GM18517 (cell line): ENCODE data around the gene SCUBE1.

ENCODE experiments used
- ATAC-seq: cut with Tn5 transposase; IDR thresholded peaks from one replicate; pipeline ENCODE4 v1.9.1; 2021; ENCODE audit warnings: mild to moderate bottlenecking, moderate library complexity; ENCODE audit not compliant: unreplicated experiment

Gene SCUBE1

GRCh38 chr22:43181321-43182076, 161.7 kb downstream of the SCUBE1 start:
- no peak for ATAC-seq

GRCh38 chr22:43180670-43181069, 162.5 kb downstream of the SCUBE1 start:
- ATAC-seq: no peak

DNA sequence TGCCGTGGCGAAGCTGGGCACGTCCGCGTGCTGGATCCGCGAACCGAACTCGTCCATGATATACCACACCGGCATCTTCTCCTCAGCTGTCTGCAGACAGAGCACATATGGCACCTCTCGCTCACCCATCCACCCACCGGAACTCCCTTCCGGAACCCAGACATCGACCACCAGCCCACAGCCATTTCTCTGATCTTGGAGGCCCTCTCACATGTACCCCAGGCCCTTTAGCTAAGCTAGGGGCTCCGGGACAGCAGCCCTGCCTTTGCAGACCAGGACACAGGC, 163.3 kb downstream of the SCUBE1 start:
- ATAC-seq: no peak

GRCh38 chr22:43179146-43179910, 163.8 kb downstream of the SCUBE1 start:
- ATAC-seq: no peak

- ATAC-seq: no peak
These were observed 165.7 kb downstream of the SCUBE1 start for GRCh38 chr22:43177479-43177878.

GRCh38 chr22:43176090-43176489, 167.1 kb downstream of the SCUBE1 start:
- no peak for ATAC-seq

GRCh38 chr22:43174941-43175531, 168.1 kb downstream of the SCUBE1 start:
- no peak for ATAC-seq

- ATAC-seq: no peak
These were observed 169.0 kb downstream of the SCUBE1 start for GRCh38 chr22:43173976-43174720.

DNA sequence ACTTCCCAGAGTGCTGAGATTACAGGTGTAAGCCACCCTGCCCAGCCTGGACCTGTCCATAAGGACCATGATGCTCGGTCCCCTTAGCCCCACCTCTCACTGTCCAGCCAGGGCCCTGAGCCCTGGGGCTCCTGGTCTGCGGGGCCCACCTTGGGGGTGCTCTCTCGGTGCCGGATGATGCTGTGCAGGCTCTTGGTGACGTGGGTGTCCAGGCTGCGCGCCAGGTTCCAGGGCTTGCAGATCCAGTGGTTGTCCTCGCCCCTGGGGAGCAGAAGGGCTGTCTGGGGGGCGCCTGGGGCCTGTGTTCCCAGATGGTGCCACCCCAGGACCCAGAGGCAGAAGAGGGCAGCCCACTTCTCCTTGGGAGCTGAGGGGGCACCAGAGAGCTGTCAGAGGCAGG, 169.6 kb downstream of the SCUBE1 start:
- no peak for ATAC-seq

DNA sequence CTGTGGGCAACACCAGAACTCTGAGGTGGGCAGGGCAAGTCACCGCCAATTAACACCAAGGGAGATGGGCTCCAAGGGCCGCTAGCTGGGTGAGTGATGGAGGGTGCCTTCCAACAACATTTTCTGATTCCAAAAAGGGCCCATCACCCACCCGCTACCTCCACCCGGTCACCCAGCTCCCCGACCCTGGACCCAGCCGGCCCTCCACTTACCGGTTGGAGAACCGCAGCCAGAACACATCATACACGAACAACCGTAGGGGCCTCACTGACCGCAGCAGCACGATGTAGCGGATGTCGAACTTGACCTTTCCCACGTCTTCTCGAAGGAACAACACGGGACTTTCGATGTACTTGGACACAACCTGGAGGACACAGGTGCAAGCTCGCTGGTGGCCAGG, 171.0 kb downstream of the SCUBE1 start:
- no peak for ATAC-seq

GRCh38 chr22:43171607-43172006, 171.6 kb downstream of the SCUBE1 start:
- no peak for ATAC-seq

DNA sequence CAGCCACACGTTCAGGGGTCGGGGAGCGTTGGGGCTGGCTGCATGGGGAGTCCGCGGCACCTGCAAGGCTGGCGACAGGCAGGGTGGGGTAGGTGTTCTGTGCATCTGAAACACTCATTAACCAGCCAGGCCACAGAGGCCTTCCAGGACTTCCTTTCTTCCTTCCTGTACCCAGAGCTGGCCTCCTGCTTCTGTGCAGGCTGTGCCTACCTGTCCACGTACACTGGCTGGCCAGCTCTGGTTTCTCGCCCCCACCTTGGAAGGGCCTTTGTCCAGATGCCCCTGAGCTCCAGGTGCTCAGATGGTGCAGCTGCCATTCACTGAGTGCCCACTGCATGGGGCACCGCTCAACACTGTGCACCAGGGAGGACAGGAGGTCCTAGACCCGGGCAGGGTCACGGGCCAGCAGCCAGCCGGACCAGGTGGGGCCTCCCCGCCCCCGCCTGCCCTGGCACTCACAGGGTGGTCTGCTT, 172.1 kb downstream of the SCUBE1 start:
- ATAC-seq: no peak

GRCh38 chr22:43170131-43170480, 173.1 kb downstream of the SCUBE1 start:
- no peak for ATAC-seq

DNA sequence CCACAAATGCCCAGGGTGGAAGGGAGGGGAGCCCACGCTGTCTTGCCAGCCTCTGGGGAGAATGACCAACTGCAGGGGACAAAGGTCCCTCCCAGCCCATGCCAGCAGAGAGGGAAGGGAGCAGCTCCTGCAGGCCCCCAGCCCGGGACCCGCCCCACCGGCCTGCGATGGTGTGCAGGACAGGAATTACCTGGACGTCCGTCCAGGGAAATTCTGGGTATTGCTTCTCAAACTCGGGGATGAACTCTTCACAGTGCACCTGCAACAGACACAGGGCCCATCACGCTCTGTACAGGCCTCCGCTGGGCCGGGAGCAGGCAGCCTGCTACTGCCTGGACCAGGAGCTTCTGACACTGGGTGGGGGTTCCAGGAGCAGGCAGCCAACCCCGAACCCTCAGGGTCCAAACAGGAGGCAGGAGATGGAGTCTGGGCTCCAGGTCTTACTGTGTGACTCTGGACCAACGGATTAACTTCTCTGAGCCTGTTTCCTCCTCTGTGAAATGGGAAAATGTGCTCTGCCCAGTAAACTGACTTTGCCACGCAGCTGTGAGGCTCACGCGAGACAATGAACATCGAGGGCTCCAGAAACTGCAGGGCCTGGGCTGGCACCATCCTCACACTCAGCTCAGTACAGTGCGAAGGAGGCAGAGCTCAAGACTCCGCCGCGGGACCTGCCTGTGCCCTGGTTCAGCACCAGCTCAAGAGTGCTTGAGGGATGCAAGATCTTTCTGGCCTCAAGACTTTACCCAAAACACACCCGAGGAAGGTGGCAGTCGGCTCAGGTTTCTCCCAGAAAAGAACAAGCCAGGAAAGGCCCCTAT, 173.7 kb downstream of the SCUBE1 start:
- no peak for ATAC-seq

- no peak for ATAC-seq
These were observed 174.5 kb downstream of the SCUBE1 start for GRCh38 chr22:43168471-43169309.

- no peak for ATAC-seq
These were observed 176.1 kb downstream of the SCUBE1 start for GRCh38 chr22:43167001-43167589.

- ATAC-seq: no peak
These were observed 176.8 kb downstream of the SCUBE1 start for GRCh38 chr22:43166132-43166930.

DNA sequence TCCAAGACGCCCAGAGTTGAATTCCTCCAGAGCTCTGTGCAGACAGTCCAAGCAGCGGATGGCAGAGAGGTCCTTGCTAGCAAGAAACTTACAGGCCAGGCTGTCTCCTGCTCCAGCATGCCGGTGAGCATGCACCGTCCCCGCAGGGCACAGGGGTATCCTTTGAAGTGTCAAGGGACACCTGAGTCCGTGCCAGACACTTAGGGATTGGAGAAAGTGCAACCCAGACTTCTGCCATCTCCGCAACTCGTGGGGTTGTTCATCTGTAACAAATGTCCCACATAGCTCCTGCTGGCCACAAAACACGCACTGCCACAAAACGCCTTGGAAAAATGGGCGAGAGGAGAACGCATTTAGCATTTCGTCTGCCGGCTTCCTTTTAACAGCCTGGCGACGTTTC, 178.5 kb downstream of the SCUBE1 start:
- ATAC-seq: no peak
